Activated T-cell treated with anti-CD3 and anti-CD28 coated beads for 48 hours (primary cell): Measurements from ENCODE around the gene CLK1.

Experiments
- DNase-seq: peaks from one replicate; pipeline ENCODE4 v3.0.0-alpha.2; 2020; ENCODE audit warnings: low read depth

CLK1 gene

DNA sequence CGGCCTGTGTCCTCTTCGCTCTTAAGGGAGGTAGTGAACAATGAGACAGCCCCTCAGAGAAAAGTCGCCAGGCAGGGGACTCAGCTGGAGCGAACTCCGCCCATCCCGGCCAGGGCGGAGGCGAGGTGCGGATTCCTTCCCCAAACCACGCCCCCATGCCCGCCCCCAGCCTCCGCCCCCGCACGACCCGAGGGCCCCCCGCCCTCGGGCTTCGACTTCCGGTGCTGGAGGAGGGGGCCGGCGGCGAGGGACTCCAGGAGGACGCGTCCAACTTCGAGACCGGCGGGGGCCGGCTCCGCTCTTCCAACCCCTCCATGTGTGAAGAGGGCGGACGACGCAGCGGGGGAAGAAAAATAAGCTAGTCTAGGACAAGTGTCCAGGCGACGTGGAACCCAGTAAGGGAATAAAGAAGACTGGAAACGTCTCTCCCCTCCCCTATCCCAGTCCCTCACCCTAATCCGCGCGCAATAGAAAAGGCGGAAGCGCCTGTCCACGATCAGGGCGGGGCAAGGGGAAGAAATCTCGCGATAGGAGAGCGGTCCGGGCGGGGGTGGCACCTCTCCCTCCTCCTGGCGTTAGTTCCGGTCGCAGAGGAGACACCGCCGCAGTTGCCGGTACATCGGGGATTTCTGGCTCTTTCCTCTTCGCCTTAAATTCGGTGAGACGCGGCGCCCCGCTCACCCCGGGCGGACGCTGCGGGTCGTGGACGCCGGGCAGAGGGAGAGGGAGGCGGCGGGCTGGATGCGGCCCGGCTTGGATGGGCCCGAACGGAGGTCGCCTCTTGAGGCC lies 52.9 kb downstream of the CLK1 start, which contains the start of gene BZW1:
BZW1 (plus strand) TSS at position 578 of the 789 bp plus-strand sequence. CDS start 1,308 bp downstream, outside the sequence.
- peak; percentile 93 for DNase-seq

- DNase-seq: no peak
Observed at GRCh38 chr2:200810998-200811332, 53.5 kb downstream of the CLK1 start.

DNA sequence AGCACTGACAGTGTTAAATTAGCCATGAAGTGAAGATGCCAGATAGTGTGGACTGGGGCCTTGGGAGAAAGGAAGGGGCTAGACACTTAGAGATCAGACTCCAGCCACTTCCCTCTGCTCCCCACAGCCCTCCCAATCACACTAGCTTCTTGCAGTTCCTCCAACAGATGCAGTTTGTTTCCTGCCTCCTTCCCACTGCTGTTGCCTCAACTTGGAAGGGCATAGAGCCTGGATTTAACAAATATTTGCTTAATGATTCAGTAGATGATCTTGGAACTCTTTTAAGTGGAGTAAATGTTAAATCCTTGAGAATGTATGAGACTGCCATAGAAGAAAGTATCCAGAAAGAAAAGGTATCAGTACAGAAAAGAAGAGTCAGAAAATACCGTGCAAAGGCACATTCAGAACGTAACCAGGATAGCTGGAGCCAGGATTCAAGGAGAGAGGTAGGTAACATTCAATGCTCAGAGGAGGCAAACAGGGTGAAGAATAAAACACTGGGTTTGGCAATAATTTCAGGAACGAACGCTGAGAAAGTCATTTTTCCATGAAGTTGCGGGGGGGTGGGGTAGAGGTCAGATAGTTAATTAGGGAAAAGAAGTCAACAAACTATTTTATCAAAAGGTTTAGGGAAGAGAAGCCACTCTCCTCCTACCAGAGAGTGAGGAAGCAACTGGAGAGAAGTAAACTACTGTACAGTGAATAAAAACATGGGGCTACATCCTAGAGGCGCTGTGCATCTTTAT lies 54.0 kb downstream of the CLK1 start:
- no peak for DNase-seq

DNA sequence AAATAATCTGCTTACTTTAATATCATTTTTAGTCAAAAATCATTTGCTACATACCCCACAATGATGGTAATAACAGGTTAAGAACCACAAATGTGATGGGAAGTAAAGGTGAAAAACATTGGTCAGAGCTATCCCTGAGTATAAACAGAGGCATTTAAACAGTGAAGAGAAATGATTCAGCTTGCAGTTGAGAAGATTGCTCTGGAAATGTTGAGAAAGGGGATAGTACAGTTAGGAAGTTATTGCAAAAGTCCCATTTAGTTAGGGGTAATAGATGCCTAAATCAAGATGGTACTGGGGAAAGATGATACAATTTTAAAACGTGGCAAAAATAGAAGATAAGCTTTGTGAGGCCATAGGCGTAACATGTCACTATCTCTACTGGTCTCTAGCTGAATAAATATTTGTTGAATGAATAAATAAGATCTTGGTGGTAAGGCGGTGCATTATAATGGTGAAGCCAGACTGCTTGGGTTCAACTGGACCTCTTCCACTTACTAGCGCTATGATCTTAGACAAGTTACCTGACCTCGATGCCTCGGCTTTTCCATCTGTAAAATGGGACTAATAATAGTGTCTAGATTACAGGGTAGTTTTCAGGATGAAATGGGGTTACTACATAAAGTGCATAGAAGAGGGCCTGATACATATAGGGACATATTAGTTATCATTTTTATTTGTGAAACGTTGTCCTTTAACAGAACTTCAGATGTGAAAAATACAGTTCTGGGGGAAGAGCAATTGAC lies 54.8 kb downstream of the CLK1 start:
- no peak for DNase-seq
